ENCODE data around the gene PRKD1. TPM values are rescaled to one million over a fixed set of nuclear protein-coding genes. Genes with fewer than 3 reads are reported as not detected.

Gene PRKD1
- total and polyA plus RNA-seq, 2 of the 13 experiments (the other 11 are each of a cell fraction or from before 2014, with no cell fraction given), result 0.22 to 1.3 TPM

- H3K27ac ChIP-seq (ENCODE audit: extremely low read length, insufficient read depth, low read length), result no peak overlapping the region
- no peak overlapping the region for H3K4me2 ChIP-seq (ENCODE audit: low read depth, low read length)
- ATAC-seq, result no peak
- H3K36me3 ChIP-seq (replicated peaks in 1 of 2; ENCODE audit: control insufficient read depth in 1 of 2, insufficient read depth in 2 of 2, low read length in 2 of 2), result no peaks in the 10 kb centered on the region
- no peak for DNase-seq (ENCODE audit: low spot score)
- CTCF ChIA-PET (ENCODE audit: low intra/inter-chr PET ratio, low total read pairs), result no interaction called here
- no peaks in the 10 kb centered on the region for H3K79me2 ChIP-seq (ENCODE audit: insufficient read depth, low read length)
- in situ Hi-C loops (cut with HindIII; ENCODE audit: extremely low pct_ligation_motif_present, low pct_unique_long_range_greater_than_20kb), result no loop called here
- intact Hi-C loops (cut with micrococcal nuclease; ENCODE audit: unreplicated experiment), result no loop called here
- H4K20me1 ChIP-seq (ENCODE audit: insufficient read depth, low read length), result no peaks in the 10 kb centered on the region
- TF ChIP-seq, protein P1, sequence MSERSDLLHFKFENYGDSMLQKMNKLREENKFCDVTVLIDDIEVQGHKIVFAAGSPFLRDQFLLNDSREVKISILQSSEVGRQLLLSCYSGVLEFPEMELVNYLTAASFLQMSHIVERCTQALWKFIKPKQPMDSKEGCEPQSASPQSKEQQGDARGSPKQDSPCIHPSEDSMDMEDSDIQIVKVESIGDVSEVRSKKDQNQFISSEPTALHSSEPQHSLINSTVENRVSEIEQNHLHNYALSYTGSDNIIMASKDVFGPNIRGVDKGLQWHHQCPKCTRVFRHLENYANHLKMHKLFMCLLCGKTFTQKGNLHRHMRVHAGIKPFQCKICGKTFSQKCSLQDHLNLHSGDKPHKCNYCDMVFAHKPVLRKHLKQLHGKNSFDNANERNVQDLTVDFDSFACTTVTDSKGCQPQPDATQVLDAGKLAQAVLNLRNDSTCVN (CRISPR knock-in tag; IDR thresholded peaks at IDR 0.05; ENCODE audit: borderline replicate concordance), result no peak
- TF ChIP-seq ZBTB21 (CRISPR knock-in tag; IDR thresholded peaks at IDR 0.05) (no peak), RARA (CRISPR knock-in tag; IDR thresholded peaks at IDR 0.05) (no peak), ATF4 (CRISPR knock-in tag; IDR thresholded peaks at IDR 0.05) (no peak), SETDB1 (CRISPR knock-in tag; IDR thresholded peaks at IDR 0.05; ENCODE audit: borderline replicate concordance) (no peak), ATF7-NPFF (CRISPR knock-in tag; IDR thresholded peaks at IDR 0.05; ENCODE audit: low read depth) (no peak), ZMAT5 (CRISPR knock-in tag; IDR thresholded peaks at IDR 0.05; ENCODE audit: borderline replicate concordance, low read depth) (no peak), ELF1 (CRISPR knock-in tag; IDR thresholded peaks at IDR 0.05) (no peak), ZNF20 (CRISPR knock-in tag; IDR thresholded peaks at IDR 0.05) (no peak), ZNF615 (CRISPR knock-in tag; IDR thresholded peaks at IDR 0.05; ENCODE audit: borderline replicate concordance) (no peak), ZFP41 (CRISPR knock-in tag; IDR thresholded peaks at IDR 0.05; ENCODE audit: borderline replicate concordance) (no peak), ZNF34 (CRISPR knock-in tag; IDR thresholded peaks at IDR 0.05; ENCODE audit: borderline replicate concordance) (no peak), ZNF577 (CRISPR knock-in tag; IDR thresholded peaks at IDR 0.05; ENCODE audit: borderline replicate concordance, low read depth) (no peak), ZNF580 (CRISPR knock-in tag; IDR thresholded peaks at IDR 0.05; ENCODE audit: borderline replicate concordance, low read depth) (no peak), MZF1 (CRISPR knock-in tag; IDR thresholded peaks at IDR 0.05; ENCODE audit: borderline replicate concordance) (no peak), TRAFD1 (CRISPR knock-in tag; IDR thresholded peaks at IDR 0.05; ENCODE audit: borderline replicate concordance) (no peak), POGZ (CRISPR knock-in tag; IDR thresholded peaks at IDR 0.05) (no peak), HIC2 (CRISPR knock-in tag; IDR thresholded peaks at IDR 0.05; ENCODE audit: low read depth) (no peak), POLR2G (IDR thresholded peaks at IDR 0.05; ENCODE audit: low read depth, low read length) (no peak), ZSCAN29 (CRISPR knock-in tag; conservative IDR thresholded peaks at IDR 0.05) (no peak)
- no peak for FAIRE-seq
- H3K9ac ChIP-seq (ENCODE audit: insufficient read depth, low read depth, low read length), result no peak overlapping the region
- POLR2A ChIA-PET, result no interaction called here
- H3K27me3 ChIP-seq (ENCODE audit: control insufficient read depth in 1 of 2, insufficient read depth in 2 of 2, low read length in 2 of 2), result no peaks in the 10 kb centered on the region
- no peak overlapping the region for H3K4me3 ChIP-seq (replicated peaks in 1 of 3; ENCODE audit: insufficient read depth in 1 of 3, low read depth in 2 of 3, low read length in 3 of 3)
- no peaks in the 10 kb centered on the region for H3K4me1 ChIP-seq (ENCODE audit: insufficient read depth, low read length)
- no TSS peak for BruUV-seq (replicated peaks)
- H2AFZ ChIP-seq (ENCODE audit: low read length), result no peak overlapping the region
- H3K9me3 ChIP-seq (ENCODE audit: low read length), result peaks cover 99% of the 10 kb centered on the region
Observed at GRCh38 chr14:29800961-29801360, 126.7 kb downstream of the PRKD1 start.

All from HepG2 (cell line).